ENCODE results near the gene MAN2B2.

The MAN2B2 gene

DNA sequence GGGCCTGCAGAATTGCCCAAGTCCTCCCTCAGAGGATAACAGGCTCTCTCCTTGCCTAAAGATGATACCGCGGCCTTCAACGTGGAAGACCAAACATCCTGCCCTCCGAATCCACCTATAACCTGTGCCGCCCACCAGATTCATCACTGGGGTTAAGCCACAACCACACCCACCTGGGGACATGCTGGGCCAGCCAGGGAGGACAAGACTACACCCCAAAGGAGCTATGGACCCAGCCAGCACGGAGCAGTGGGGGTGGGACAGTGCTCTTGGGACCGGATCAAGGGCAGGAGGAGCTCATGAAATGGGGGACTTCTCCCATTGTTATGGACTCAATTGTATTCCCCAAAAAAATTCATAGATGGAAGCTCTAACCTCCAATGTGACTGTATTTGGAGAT is 6.8 kb upstream of the MAN2B2 start:
- no peak for DNase-seq (ENCODE audit: low read depth)

DNA sequence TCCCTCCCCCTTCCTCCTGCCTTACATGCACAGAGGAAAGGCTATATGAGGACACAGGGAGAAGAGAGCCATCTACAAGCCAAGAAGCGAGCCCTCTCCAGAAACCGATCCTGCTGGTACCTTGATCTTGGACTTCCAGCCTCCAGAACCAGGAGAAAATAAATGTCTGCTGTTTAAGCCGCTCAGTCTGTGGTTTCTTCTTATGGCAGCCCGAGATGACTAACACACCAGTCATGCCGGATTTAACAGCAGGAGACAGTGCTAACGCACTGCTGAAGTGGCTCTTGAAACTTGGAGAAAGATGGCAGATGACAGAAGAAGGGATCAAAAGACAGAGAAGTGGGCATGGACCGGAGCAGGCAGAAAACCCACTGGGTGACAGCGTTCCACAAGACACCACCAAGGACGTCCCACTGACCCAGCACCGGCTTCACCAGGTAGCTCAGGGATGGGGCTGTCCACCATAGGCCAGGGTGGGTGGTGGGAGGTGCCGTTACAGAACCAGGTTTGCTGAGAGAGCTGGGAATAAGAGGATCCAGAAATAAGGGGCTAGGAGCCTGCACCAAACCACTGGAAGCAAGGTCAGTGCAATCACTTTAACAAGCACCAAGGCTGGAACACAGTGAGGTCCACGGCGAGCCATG is 6.2 kb upstream of the MAN2B2 start:
- DNase-seq (ENCODE audit: low read depth), result no peak

DNA sequence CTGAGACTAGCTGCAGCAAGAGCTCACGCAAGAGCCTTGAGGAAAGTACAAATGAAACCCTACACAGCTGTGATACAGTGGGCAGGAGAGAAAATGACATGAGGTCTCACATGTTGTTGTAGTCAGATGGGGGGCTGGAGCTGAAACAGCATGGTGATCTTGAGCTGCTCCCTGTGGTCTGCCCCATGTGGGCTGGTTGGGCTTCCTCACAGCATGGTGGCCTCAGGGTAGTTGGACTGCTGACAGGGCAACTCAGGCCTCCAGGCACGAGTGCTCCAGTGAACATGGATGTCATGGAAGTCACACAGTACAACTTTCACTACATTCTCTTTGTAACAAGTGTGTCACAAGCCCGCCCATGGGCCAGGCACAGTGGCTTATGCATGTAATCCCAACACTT is 3.4 kb upstream of the MAN2B2 start:
- no peak for DNase-seq (ENCODE audit: low read depth)

DNA sequence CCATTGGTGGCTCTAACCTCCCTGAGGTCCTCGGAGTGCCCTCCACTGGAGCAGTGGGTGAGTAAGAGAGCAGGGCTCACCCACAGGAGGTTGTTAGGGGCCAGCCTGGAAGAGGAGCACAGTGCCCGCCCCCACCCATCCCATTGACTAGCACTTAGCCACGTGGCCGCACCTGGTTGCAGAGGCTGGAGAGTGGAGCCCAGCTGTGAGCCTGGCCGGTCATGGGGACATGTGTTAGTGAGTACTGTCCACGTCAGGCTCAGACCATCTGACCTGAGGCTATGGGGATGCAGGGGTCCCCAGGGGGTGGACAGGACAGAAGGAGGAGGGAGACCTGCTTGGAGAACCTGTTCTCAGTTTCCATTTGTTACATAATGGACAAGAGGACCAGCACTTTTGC is 1.4 kb upstream of the MAN2B2 start:
- no peak for DNase-seq (ENCODE audit: low read depth)

DNA sequence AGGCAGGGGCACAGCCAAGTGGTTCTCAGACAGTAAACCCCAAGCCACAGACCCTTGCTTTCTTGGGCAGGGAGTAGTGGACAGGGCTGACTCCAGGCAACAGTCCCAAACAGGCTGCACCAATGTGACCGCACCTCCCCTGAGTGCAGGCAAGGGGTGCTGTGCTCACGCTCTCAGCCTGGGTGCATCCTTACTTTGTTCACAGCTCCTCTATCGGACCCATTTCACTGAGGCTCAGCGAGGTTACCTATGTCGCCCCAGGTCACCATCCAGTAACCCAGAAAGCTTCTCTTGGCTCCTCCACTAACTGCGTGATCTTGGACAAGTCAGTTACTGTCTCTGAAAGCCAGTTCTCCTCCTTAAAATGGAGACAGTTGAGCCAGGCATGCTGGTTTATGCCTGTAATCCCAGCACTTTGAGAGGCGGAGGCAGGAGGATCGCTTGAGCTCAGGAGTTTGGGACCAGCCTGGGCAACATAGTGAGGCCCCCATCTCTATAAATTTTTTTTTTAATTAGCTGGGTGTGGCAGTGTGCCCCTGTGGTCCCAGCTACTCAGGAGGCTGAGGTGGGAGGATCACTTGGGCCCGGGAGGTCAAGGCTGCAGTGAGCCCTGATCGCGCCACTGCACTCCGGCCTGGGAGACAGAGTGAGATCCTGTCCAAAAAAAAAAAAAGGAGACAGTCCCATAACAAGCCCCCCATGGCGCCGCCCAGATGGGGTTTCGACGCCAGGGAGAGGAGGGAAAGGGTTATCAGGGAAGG is 823 bp upstream of the MAN2B2 start:
- DNase-seq (ENCODE audit: low read depth), result no peak

DNA sequence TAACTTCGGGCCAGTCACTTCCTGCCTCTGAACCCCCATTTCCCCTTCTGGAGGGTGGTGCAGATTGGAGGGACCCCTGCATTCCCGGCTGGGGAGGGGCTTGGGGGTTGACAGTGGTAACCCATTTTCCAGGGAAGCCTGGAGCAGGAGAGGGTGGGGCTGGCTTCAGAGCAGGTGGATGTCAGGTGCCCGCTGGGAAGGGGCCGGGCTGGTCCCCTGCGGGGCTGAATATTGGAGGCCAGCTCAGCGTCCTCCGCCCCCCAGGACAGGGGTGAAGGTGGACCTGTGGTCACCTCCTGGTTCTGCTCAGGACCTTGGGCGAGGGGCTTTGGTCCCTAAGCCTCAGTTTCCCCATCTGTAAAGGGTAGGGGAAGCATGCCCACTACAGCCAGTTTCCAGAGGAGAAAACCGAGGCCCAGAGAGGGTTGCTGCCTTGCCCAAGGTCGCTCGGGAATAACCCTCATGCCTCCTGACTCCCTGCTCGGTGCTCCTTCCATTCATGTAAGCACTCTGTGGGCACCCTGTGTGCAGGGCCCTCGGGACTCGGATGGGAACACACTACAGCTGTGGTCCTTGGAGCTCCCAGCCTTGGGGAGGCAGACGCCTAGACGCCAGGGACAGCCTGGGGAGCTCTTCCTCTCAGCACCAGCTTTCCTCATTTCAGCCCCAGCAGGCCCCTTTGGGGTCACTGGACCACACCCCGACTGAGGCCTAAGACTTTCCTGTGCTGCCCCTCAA is 683 bp downstream of the MAN2B2 start:
- no peak for DNase-seq (ENCODE audit: low read depth)

DNA sequence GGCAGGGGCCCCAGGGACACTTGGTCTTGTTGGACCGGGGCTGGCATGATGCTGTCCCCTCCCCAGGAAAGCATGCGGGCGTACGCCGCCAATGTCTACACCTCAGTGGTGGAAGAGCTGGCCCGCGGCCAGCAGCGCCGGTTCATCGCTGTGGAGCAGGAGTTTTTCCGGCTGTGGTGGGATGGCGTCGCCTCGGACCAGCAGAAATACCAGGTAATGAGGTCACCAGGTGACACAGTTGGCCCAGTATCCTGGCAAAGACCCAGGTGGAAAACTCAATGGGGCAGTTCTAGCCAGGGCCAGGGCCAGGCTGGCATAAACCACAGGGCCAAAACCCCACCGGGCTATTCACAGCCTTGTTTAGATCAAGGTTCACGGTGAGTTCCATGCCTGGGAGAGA is 1.5 kb downstream of the MAN2B2 start:
- no peak for DNase-seq (ENCODE audit: low read depth)

DNA sequence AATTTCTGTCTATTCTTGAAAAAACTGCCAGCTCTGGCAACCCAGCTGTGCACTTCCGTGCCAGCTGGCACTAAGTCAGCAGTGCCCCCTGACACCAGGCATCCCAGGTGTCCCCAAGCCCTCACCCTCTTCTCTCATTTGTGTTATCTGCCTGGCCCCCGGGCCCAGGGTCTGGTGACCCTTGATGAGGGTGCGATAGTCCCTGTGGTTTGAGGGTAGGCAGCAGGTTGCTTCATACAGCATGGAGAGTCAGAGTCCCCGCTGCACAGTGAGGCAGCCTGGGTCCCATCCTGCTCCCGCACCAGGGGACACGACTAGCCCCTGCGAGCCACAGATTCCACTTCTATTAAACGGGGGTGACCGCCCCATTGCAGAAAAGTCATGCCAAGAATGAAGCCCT is 1.9 kb downstream of the MAN2B2 start:
- no peak for DNase-seq (ENCODE audit: low read depth)

DNA sequence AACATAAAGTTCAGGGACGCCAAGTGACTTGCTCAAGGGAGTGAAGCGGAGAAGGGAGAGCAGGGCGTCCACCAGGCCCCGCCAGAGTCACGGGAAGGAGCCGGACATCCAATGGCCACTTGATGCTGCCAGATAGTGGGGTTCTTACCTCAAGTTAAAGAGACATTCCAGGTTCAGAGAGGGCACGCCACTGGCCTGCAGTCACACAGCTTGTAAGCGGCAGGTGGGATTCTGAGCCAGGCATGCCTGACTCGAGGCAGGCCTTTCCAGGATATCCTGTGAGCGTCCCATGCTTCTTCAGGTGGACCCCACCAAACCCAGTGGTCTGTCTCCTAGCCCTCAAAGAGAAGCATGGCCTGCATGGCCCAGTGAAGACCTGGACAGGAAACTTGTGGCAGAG is 2.4 kb downstream of the MAN2B2 start:
- no peak for DNase-seq (ENCODE audit: low read depth)

DNA sequence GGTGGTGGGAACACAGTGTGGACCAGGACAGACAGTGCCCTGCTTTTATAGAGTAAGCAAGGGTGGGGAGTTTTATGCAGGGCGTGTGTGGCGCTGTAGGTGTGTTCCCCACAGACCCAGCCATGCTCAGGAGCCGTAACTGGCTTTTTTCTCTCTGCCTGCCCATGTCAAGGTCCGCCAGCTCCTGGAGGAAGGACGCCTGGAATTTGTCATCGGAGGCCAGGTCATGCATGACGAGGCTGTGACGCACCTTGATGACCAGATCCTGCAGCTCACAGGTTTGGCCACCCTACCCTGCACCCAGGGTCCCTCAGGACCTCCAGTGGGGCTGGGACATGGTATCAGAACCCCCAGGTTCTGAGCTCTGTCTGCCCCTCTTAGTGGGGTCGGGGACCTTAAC is 3.2 kb downstream of the MAN2B2 start:
- no peak for DNase-seq (ENCODE audit: low read depth)

DNA sequence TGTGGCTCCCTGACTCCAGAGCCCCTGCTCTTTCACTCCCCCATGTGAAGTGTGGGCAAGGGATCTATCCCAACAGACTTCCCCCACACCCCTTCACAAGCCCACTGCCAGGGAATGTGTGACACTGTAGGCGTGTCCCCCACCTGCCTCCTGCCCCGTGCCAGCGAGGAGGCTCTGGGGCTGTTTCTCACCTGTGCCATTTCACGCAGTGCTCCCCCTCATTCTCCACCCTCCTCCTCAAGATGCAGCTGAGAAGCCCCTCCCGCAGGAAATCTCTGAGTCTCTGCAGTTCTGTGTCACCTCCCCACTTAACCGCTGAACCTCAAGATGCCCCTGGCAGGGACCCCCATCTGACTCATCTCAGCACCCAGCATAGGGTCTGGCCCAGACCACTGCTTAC is 5.4 kb downstream of the MAN2B2 start:
- DNase-seq (ENCODE audit: low read depth), result no peak

DNA sequence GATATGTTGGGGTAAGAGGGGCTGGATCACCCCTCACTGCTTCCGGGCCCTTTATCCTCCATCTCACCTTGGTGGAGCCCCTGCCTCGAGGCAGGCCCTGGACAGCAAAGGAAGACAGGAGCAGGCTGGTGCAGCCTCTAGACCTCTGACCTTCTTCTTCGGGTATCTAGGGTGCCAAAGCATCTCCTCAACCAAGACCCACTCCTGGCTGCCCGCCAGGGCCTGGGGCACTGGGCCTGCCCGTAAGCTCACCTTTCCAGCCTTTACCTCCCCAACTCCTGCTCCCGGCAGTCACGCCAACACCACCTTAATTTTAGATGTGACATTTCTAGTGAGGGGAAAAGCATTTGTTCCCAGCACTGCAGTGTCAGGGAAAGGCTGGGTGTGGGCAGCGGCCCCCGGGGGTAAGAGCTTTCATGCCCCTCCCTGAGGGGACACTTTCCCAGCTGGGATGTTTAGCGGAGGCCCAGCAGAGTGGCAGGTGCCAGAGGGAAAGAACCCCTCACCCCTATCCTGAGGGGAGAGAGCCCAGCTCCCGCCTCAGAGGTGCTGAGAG is 6.7 kb downstream of the MAN2B2 start:
- no peak for DNase-seq (ENCODE audit: low read depth)

DNA sequence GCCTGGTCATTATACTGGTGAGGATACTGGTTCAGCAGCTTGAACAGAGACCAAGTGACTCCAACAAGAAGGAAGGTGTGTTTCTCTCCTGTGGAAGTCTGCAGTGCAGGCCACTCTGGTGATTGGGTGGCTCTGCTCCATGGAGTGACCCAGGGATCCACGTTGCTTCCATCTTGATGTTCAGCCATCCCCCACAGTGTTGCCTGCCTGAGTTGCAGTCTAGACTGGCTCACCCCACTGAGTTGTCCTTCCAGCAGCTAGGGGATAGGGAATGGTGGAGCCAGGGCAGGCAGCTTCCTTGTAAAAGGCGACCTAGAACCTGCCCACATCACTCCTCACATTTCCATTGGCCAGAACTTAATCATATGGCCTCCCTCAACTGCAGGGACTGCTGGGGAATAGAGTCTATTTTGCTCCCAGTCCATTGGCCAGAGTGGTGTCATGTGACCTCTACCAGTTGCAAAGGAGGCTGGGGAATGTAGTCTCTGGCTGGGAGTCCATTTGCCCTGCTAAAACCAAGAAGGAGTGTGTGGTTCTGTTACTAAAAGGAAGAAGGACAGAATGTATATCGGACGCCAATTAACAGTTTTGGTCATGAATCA is 8.0 kb downstream of the MAN2B2 start:
- no peak for DNase-seq (ENCODE audit: low read depth)

DNA sequence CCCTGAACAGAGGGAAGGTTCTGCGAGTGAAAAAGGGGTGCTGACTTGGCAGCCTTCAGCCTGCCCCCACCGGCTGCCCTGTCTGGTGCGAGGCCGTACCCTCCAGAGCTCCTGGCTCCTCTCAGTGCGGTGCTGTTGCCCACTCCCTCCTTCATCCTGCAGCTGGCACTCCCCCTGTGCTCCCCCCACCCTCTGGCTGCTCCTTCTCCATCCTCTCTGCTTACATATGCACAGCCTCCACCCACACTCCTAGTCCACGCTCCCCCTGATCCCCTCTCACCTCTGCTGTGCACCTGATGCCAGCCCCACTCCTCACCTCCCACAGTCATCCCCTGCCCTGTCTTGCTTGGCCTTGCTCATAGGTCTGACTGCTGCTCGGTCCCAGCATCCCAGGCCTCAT is 9.9 kb downstream of the MAN2B2 start:
- DNase-seq (ENCODE audit: low read depth), result no peak

DNA sequence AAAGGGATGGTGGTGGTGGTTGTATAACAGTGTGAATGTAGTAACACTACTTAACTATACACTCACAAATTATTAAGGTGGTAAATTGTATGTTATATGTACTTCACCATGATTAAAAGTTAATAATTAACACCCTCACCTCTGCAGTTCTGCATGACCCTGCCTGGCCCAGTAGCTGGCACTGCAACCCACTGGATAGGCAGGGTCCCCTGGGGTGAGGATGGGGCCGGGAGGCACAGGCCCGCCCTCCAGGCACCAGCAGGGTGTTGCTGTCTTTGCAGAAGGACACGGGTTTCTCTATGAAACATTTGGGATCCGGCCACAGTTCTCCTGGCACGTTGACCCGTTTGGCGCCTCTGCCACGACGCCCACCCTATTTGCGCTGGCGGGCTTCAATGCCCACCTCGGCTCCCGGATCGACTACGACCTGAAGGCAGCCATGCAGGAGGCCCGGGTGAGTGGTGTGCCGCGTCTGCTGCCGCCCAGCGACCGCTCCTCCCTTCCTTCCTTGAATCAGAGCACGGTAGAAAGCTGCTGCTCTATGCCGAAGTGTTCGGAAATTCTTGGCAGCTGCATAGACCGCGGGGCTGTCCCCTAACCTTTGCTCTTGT is 11.8 kb downstream of the MAN2B2 start:
- DNase-seq (ENCODE audit: low read depth), result no peak

DNA sequence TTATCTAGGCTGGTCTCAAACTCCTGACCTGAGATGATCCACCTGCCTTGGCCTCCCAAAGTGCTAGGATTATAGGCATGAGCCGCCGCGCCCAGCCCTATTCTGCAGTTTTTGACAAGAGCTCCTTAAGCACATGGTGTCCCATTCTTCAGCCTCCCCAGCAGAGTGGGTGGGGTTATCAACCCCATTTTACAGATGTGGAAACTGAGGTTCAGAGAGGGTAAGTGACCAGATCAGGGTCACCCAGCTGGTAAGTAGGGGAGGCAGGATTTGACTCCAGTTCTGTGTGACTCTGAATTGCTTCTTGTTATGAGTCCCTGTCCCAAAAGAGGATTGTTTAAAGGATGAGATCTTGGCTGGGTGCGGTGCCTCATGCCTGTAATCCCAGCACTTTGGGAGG is 14.5 kb downstream of the MAN2B2 start:
- no peak for DNase-seq (ENCODE audit: low read depth)

DNA sequence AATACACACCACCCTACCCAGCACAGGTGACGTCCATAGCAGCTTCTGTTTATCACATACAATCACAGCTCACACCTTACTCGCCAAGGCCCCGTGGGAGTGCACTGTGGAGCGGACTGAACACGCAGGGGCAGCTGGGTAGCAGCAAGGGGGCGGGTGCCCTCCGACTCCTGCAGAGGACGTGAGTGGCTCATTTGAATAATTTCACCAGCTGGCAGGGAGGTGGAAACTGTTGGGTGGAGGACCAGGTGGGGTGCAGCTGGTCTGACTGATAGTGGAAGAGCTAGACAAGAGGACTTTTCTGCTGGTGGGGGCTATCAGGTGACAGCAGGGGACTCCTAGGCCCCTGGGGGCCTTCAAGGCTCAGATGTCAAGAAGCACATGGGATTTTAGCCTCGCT is 16.3 kb downstream of the MAN2B2 start:
- DNase-seq (ENCODE audit: low read depth), result no peak

DNA sequence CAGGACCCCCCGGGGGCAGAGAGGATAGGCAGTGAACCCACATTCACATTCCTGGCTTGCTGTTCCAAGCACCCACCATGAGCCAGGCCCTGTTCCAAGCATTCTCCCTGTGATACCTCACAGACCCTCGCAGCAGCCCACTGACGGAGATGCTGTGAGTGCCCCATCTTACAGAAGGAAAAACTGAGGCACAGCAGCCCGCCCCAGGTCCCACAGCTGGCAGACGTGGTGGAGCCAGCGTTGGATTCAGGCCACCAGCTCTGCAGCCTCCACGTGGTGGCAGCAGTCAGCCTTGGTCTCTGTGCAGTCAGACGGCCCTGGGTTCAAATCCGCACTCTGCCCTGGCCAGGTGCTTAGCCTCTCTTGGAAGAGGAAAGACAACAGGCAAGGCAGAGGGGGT is 16.8 kb downstream of the MAN2B2 start:
- DNase-seq (ENCODE audit: low read depth), result no peak

DNA sequence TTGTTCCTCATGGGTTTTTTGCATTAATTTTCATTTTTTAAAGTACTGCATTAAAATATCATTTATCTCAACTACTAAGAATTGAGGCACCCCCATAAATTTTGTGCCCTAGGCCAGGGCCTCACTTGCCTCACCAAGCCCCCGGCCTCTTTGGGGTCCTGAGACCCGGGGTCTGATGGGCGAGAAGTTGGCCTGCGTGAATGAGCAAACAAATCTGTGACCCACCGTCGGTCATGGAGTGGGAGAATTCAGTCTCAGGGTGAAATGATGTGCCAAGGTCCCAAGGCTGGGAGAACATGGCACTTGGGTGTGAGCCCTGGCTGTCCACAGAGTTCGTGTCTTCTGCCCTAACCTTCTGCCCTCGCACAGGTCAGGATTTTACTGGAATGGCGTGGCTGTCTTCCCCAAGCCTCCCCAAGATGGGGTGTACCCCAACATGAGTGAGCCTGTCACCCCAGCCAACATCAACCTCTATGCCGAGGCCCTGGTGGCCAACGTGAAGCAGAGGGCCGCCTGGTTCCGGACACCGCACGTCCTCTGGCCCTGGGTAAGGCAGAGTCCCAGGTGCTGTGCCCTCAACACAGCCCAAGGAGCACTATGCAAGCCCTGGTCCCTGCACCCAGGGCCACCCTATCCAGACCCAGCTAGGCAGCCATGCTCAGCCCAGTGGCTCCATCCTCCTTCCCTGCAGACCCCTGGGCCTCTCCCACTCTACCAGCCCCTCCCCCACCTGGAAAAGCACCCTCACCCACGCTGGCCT is 18.0 kb downstream of the MAN2B2 start:
- no peak for DNase-seq (ENCODE audit: low read depth)

DNA sequence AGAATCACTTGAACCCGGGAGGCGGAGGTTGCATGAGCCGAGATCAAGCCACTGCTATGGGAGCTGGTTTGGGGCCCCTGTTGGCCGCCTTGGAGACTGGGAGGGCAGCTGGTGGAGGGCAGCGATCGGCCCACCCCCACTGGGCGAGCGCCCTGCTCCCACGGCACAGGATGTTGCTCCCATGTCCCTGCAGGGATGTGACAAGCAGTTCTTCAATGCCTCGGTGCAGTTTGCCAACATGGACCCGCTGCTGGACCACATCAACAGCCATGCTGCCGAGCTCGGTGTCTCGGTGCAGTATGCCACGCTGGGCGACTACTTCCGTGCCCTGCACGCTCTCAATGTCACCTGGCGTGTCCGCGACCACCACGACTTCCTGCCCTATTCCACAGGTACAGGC is 19.4 kb downstream of the MAN2B2 start:
- DNase-seq (ENCODE audit: low read depth), result no peak

DNA sequence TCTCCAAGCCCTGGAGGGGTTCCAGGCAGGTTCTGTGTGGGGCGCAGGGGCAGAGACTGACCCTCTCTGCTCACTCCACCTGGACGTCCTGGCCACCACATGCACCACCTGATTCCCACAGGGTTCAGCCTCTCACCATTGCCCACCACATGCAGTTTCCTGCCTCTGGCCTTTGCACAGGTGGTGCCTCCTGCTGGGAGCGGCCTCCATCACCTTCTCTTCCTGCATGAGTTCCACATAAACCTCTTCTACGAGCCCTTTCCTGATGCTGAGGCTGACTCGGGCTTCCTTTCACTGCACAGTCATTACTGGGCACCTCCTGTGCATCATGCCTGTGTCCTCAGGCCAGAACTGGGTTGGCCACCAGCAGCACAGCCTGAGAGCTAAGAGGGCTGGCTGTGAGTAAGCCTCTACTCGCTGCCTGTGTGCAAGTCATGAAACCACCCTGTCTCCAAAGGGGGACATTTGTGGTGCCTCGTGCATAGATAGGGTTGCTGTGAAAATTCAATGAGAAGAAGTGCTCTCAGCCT is 19.9 kb downstream of the MAN2B2 start:
- DNase-seq (ENCODE audit: low read depth), result no peak

Measured in GM04503 (cell line).